KOPT-K1 (cell line): Measurements from ENCODE around the gene GLT8D2.

Experiments used
- H3K27ac ChIP-seq: fragments of 200-600 bp; sonication (generic); 2 replicates; pipeline ENCODE4 v1.5.1; 2016; ENCODE audit warnings: antibody characterized with exemption, mild to moderate bottlenecking, low read depth, low read length; ENCODE audit not compliant: poor library complexity, severe bottlenecking
- H3K36me3 ChIP-seq: fragments of 200-600 bp; sonication (generic); 2 replicates; pipeline ENCODE4 v1.5.1; 2017; ENCODE audit warnings: antibody characterized with exemption, mild to moderate bottlenecking, low read length, moderate library complexity; ENCODE audit not compliant: insufficient read depth
- H3K9me3 ChIP-seq: fragments of 200-600 bp; sonication (generic); 2 replicates; pipeline ENCODE4 v1.5.1; 2017; ENCODE audit warnings: antibody characterized with exemption, low read length, mild to moderate bottlenecking; ENCODE audit not compliant: insufficient read depth, poor library complexity, severe bottlenecking

Gene GLT8D2

GRCh38 chr12:103998976-103999375 is 51.0 kb downstream of the GLT8D2 start:
- Histone ChIP-seq H3K36me3 (no peaks in the 10 kb centered on the region), H3K9me3 (no peaks in the 10 kb centered on the region), H3K27ac (no peak overlapping the region)

GRCh38 chr12:103997286-103997900 is 52.6 kb downstream of the GLT8D2 start:
- Histone ChIP-seq H3K9me3 (no peaks in the 10 kb centered on the region), H3K27ac (no peak overlapping the region), H3K36me3 (no peaks in the 10 kb centered on the region)

- no peaks in the 10 kb centered on the region for H3K9me3 ChIP-seq
- no peak overlapping the region for H3K27ac ChIP-seq
- H3K36me3 ChIP-seq: no peaks in the 10 kb centered on the region
Measured at GRCh38 chr12:103996595-103996994, 53.4 kb downstream of the GLT8D2 start.

- Histone ChIP-seq H3K9me3 (no peaks in the 10 kb centered on the region), H3K27ac (no peak overlapping the region), H3K36me3 (peaks cover 22% of the 10 kb centered on the region)
Measured at GRCh38 chr12:103994235-103994634, 55.8 kb downstream of the GLT8D2 start.

DNA sequence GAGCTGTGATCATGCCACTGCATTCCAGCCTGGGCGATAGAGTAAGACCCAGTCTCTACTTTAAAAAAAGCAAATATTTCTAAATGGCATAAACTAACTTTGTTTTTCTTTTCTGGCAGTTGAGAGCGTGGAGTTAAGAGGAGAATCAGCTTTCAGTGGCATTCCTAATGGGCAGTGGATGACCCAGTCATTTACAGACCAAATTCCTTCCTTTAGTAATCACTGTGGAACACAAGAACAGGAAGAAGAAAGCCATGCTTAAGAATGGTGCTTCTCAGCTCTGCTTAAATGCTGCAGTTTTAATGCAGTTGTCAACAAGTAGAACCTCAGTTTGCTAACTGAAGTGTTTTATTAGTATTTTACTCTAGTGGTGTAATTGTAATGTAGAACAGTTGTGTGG is 63.2 kb downstream of the GLT8D2 start:
- Histone ChIP-seq H3K27ac (no peak overlapping the region), H3K36me3 (peaks cover 89% of the 10 kb centered on the region), H3K9me3 (no peaks in the 10 kb centered on the region)

- H3K9me3 ChIP-seq: no peaks in the 10 kb centered on the region
- H3K27ac ChIP-seq: no peak overlapping the region
- peaks cover 98% of the 10 kb centered on the region for H3K36me3 ChIP-seq
Measured at GRCh38 chr12:103978384-103978982, 71.5 kb downstream of the GLT8D2 start.

DNA sequence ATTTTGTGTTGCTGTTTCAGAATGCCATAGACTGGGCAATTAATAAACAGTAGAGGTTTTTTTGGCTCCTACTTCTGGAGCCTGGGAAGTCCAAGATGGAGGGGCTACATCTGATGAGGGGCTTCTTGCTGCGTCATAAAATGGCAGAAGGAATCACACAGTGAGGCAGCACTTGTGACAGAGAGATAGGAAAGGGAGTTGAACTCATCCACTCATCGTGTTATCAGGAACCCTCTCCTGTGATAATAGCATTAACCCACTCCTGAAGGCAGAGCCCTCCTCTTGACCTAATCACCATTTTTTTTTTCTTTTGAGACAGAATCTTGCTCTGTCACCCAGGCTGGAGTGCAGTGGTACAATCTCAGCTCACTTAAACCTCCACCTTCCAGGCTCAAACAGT is 74.6 kb downstream of the GLT8D2 start:
- H3K36me3 ChIP-seq: peaks cover 87% of the 10 kb centered on the region
- H3K27ac ChIP-seq: no peak overlapping the region
- H3K9me3 ChIP-seq: no peaks in the 10 kb centered on the region

DNA sequence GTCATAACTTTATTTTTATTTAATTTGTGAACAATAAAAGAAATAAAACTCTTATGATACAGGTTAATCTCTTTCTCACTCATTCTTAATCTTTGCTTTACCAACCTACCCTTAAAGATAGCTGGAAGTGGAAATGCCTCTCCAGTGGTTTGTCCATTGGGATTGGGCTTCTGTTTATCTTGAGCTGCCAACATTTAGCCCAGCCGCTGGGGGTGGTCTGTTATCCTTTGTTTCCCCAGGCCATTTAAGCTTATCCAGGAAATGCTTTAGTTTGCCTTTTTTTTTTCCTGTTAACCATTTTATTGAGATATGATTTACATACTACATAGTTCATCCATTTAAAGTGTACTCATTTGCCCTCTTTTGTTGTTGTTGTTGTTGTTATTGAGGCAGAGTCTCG is 76.1 kb downstream of the GLT8D2 start:
- Histone ChIP-seq H3K36me3 (peaks cover 87% of the 10 kb centered on the region), H3K9me3 (no peaks in the 10 kb centered on the region)

GRCh38 chr12:103969391-103969790 is 80.6 kb downstream of the GLT8D2 start:
- Histone ChIP-seq H3K36me3 (peaks cover 57% of the 10 kb centered on the region), H3K9me3 (no peaks in the 10 kb centered on the region), H3K27ac (no peak overlapping the region)

More for the DNA sequence above, 76.1 kb downstream of the GLT8D2 start:
- no peak overlapping the region for H3K27ac ChIP-seq

DNA sequence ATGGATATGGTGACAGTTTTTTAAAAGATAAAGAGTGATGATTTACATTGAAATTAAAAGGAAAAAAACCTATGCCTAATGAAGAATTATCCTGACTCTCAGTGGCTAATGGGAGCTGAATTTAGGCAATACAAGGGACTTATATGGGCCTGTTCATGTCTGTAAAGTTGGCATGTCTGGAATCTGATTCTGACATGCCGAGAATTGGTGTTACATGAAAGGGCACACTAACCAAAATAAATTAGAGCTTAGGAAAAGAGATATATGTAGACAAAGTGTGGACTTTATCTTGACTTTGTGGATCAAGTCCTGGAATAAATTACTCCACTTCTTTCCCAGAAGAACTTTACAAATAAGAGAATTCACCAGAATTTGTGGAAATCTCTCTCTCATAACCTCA is 83.3 kb downstream of the GLT8D2 start:
- Histone ChIP-seq H3K36me3 (peaks cover 33% of the 10 kb centered on the region), H3K9me3 (no peaks in the 10 kb centered on the region), H3K27ac (peak overlapping the region; percentile 84)

DNA sequence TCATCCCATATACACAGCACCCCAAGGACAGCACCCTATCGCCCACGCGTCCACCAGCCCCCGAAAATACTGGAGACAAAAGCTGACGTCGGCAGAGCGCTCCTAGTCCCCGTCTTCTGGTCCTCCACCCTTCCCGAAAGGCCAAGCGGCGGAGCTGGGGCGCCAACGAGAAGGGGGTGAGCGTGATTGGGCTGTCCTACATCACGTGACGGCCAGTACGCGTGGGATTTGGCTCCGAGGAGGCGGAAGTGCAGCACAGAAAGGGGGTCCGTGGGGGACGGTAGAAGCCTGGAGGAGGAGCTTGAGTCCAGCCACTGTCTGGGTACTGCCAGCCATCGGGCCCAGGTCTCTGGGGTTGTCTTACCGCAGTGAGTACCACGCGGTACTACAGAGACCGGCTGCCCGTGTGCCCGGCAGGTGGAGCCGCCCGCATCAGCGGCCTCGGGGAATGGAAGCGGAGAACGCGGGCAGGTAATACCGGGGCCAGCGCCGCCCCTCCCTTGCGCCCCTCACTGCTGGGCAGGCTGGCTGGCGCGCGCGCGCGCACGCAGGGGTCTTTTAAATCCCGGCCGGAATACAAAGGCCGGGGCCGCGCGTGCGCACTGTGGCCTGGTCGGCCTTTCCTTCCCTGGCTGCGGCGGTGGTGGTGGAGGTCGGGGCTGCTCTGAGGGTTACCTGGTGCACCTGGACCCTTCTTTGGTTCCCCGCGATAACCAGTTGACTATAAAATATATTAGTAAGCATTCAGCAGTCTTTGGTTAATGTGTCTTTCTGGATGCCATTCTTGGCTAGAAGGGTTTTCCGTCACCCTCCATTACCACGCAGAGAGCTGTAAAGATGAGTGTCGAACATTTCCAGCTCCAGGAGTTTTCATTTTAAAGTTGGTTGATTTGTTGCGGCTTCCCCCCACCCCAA is 84.1 kb downstream of the GLT8D2 start, which contains the start of gene TDG:
Gene TDG (plus strand): TSS at position 283 of the 915 bp plus-strand sequence. CDS start 166 bp downstream, at position 449.
- Histone ChIP-seq H3K36me3 (peaks cover 29% of the 10 kb centered on the region), H3K27ac (peak within 1 kb of the TSS; percentile 84), H3K9me3 (no peaks in the 10 kb centered on the region)

DNA sequence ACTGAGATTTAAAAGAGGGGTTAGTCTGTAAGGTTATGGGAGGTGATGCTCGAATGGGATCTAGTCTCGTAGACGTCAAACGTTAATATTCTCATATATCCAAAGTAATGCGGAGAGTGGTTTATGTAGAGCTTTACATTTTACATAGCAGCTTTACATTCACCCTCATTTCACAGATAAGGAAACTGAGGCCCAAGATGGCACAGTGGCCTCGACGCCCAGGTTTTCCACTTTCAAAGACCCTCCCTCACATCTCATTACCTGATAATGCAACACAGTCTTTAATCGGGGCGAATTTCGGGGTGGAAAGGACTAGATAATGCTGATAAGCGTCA is 84.8 kb downstream of the GLT8D2 start:
- H3K9me3 ChIP-seq: no peaks in the 10 kb centered on the region
- H3K36me3 ChIP-seq: peaks cover 26% of the 10 kb centered on the region
- peak overlapping the region; percentile 84 for H3K27ac ChIP-seq

- Histone ChIP-seq H3K9me3 (no peaks in the 10 kb centered on the region), H3K36me3 (peaks cover 22% of the 10 kb centered on the region), H3K27ac (peak overlapping the region; percentile 84)
Measured at GRCh38 chr12:103964805-103965204, 85.2 kb downstream of the GLT8D2 start.

DNA sequence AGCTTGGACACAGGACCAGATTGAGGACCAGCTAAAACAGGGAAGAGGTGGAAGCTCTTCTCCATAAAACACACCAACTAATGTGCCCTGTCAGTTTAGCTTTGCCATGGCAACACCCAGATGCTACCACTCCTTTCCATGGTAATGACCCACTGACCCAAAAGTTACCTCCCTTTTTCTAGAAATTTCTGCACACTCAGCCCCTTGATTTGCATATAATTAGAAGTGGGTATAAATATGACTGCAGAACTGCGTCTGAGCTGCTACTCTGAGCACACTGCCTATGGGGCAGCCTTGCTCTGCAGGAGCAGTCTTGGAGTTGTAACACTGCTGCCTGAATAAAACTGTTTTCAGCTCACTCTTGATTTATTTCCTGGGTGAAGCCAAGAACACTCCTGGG is 87.5 kb downstream of the GLT8D2 start:
- Histone ChIP-seq H3K27ac (no peak overlapping the region), H3K36me3 (no peaks in the 10 kb centered on the region), H3K9me3 (no peaks in the 10 kb centered on the region)

GRCh38 chr12:103960616-103961227 is 89.3 kb downstream of the GLT8D2 start:
- Histone ChIP-seq H3K9me3 (no peaks in the 10 kb centered on the region), H3K27ac (no peak overlapping the region), H3K36me3 (no peaks in the 10 kb centered on the region)
